IMR-90 (cell line): ENCODE results near the gene ENAH. TPM values are rescaled to one million over a fixed set of nuclear protein-coding genes. Genes with fewer than 3 reads are reported as not detected.

Experiments
- ATAC-seq: fragments of 200-7000 bp; cut with Tn5 transposase; 2 replicates; pipeline ENCODE4 v1.9.1; 2020; ENCODE audit warnings: low read depth, mild to moderate bottlenecking, moderate library complexity
- BruUV-seq: library from RNA; stranded (reverse); fragments of 400-500 nt; replicated peaks from 2 replicates; lab custom pipeline; 2021; lab: Mats Ljungman, UMichigan
- CTCF ChIA-PET: fragments of 300-600 bp; formaldehyde crosslinking; extraction: SDS; loops from one replicate; lab custom pipeline; 2021; ENCODE audit warnings: antibody characterized with exemption; lab: Yijun Ruan, JAX
- POLR2A ChIA-PET: fragments of 300-600 bp; sonication (Branson Sonifier 250); formaldehyde crosslinking; loops from one replicate; lab custom pipeline; 2022; ENCODE audit warnings: antibody characterized with exemption; ENCODE audit not compliant: unreplicated experiment; lab: Charles Lee
- DNase-seq: peaks from one replicate; pipeline ENCODE4 v3.0.0; 2013
- H2AFZ ChIP-seq: replicated peaks from 2 replicates; pipeline ENCODE3; 2013; ENCODE audit warnings: low read length, mild to moderate bottlenecking; ENCODE audit not compliant: poor library complexity
- H2AK5ac ChIP-seq: 2 replicates; pipeline ENCODE4 v1.6.1; 2013; ENCODE audit warnings: low read depth, low read length, inconsistent platforms
- H2AK9ac ChIP-seq: replicated peaks from 2 replicates; pipeline ENCODE3; 2013; ENCODE audit warnings: mild to moderate bottlenecking, low read depth, low read length, moderate library complexity; ENCODE audit not compliant: poor library complexity
- H2BK120ac ChIP-seq: 2 replicates; pipeline ENCODE4 v1.6.1; 2013; ENCODE audit warnings: low read depth, low read length, inconsistent platforms
- H2BK15ac ChIP-seq: 3 replicates; pipeline ENCODE4 v1.6.1; 2013; ENCODE audit warnings: low read depth, low read length, inconsistent platforms
- H2BK20ac ChIP-seq: 2 replicates; pipeline ENCODE4 v1.6.1; 2013; ENCODE audit warnings: low read depth, mild to moderate bottlenecking, inconsistent platforms, low read length, moderate library complexity
- H2BK5ac ChIP-seq: 2 replicates; pipeline ENCODE4 v1.6.1; 2013; ENCODE audit warnings: mild to moderate bottlenecking, low read depth, low read length, inconsistent platforms; ENCODE audit not compliant: poor library complexity, severe bottlenecking
- H3K14ac ChIP-seq: replicated peaks from 2 replicates; pipeline ENCODE4 v1.6.1; 2013; ENCODE audit warnings: low read depth, low read length, inconsistent platforms
- H3K18ac ChIP-seq: 2 replicates; pipeline ENCODE4 v1.6.1; 2013; ENCODE audit warnings: low read depth, low read length, control low read depth
- H3K23ac ChIP-seq: 2 replicates; pipeline ENCODE4 v1.6.1; 2013; ENCODE audit warnings: low read depth, low read length, inconsistent platforms
- H3K27ac ChIP-seq: 2 replicates; pipeline ENCODE4 v1.5.1; 2013; ENCODE audit warnings: mild to moderate bottlenecking, control low read depth, low read length; ENCODE audit not compliant: insufficient read depth
- H3K27me3 ChIP-seq: 2 replicates; pipeline ENCODE4 v1.6.1; 2013; ENCODE audit warnings: low read length; ENCODE audit not compliant: control insufficient read depth, insufficient read depth
- H3K36me3 ChIP-seq: 2 replicates; pipeline ENCODE4 v1.6.1; 2013; ENCODE audit warnings: low read length, mixed read lengths; ENCODE audit not compliant: control insufficient read depth, insufficient read depth
- H3K4ac ChIP-seq: 2 replicates; pipeline ENCODE4 v1.6.1; 2013; ENCODE audit warnings: low read depth, low read length, inconsistent platforms
- H3K4me1 ChIP-seq: 2 replicates; pipeline ENCODE4 v1.6.1; 2013; ENCODE audit warnings: low read length, mixed read lengths; ENCODE audit not compliant: control insufficient read depth, insufficient read depth
- H3K4me2 ChIP-seq: 2 replicates; pipeline ENCODE4 v1.6.1; 2013; ENCODE audit warnings: low read depth, mild to moderate bottlenecking, control low read depth, low read length, moderate library complexity
- H3K4me3 ChIP-seq: 2 replicates; pipeline ENCODE4 v1.5.1; 2013; ENCODE audit warnings: low read depth, mild to moderate bottlenecking, control low read depth, low read length, moderate library complexity; ENCODE audit not compliant: insufficient read depth
- H3K56ac ChIP-seq: 2 replicates; pipeline ENCODE4 v1.6.1; 2013; ENCODE audit warnings: low read length, inconsistent platforms; ENCODE audit not compliant: insufficient read depth; ENCODE audit errors: extremely low read depth
- H3K79me1 ChIP-seq, 2 experiments: 2 replicates each; pipeline ENCODE4 v1.6.1; 2013; ENCODE audit warnings: low read length in 2 of 2, inconsistent platforms in 1 of 2, low read depth in 1 of 2
- H3K9ac ChIP-seq: 2 replicates; pipeline ENCODE4 v1.6.1; 2013; ENCODE audit warnings: low read depth, low read length, control low read depth
- H3K9me1 ChIP-seq: 2 replicates; pipeline ENCODE4 v1.6.1; 2013; ENCODE audit warnings: low read length, inconsistent platforms; ENCODE audit not compliant: insufficient read depth
- H3K9me3 ChIP-seq: 2 replicates; pipeline ENCODE4 v1.6.1; 2013; ENCODE audit warnings: low read length; ENCODE audit not compliant: control insufficient read depth, insufficient read depth
- H4K20me1 ChIP-seq: 2 replicates; pipeline ENCODE4 v1.6.1; 2013; ENCODE audit warnings: low read length, inconsistent platforms; ENCODE audit not compliant: insufficient read depth
- H4K5ac ChIP-seq: 2 replicates; pipeline ENCODE4 v1.6.1; 2013; ENCODE audit warnings: mild to moderate bottlenecking, low read depth, low read length, control low read depth
- H4K8ac ChIP-seq, 2 experiments: 2 replicates each; pipeline ENCODE4 v1.6.1; 2013; ENCODE audit warnings: low read depth in 2 of 2, low read length in 2 of 2, control low read depth in 1 of 2, inconsistent platforms in 1 of 2
- H4K91ac ChIP-seq: 2 replicates; pipeline ENCODE4 v1.6.1; 2013; ENCODE audit warnings: low read depth, low read length, inconsistent platforms; ENCODE audit not compliant: insufficient read depth
- CEBPB ChIP-seq: IDR thresholded peaks from 2 replicates; pipeline ENCODE4 v1.6.1; 2012; ENCODE audit warnings: low read depth, low read length, improper control_type of control experiment
- FOS ChIP-seq: fragments of 150-350 bp; IDR thresholded peaks from 2 replicates; pipeline ENCODE4 v1.6.1; 2016; ENCODE audit warnings: low read depth, low read length
- MAFK ChIP-seq: IDR thresholded peaks from 2 replicates; pipeline ENCODE4 v1.6.1; 2012; ENCODE audit warnings: low read depth, low read length, improper control_type of control experiment
- MAZ ChIP-seq: IDR thresholded peaks from 2 replicates; pipeline ENCODE4 v1.6.1; 2012; ENCODE audit warnings: low read depth, mild to moderate bottlenecking, low read length, improper control_type of control experiment, moderate library complexity, borderline replicate concordance
- POLR2A ChIP-seq: IDR thresholded peaks from 2 replicates; pipeline ENCODE4 v1.6.1; 2012; ENCODE audit warnings: mild to moderate bottlenecking, low read depth, low read length
- dilution Hi-C: fragments of 300-500 bp; cut with HindIII; formaldehyde crosslinking; loops from one replicate; pipeline ENCODE4 v1.14.3; 2018; ENCODE audit warnings: low sequenced_read_pairs; ENCODE audit not compliant: unreplicated experiment
- in situ Hi-C: fragments of 300-500 bp; cut with MboI; formaldehyde crosslinking; loops from 3 replicates; pipeline ENCODE4 v1.14.3; 2019; ENCODE audit warnings: low sequenced_read_pairs, inconsistent platforms, mixed read lengths
- intact Hi-C: fragments of 100-400 bp; cut with micrococcal nuclease; formaldehyde crosslinking; loops from 2 replicates; pipeline ENCODE4 v1.10.0; 2022
- polyA plus RNA-seq, 3 experiments: library from polyadenylated mRNA; depleted of rRNA; stranded (reverse); fragments of >200 nt; gene quantifications; 2 replicates each; pipeline ENCODE4 v1.2.3, GENCODE V29; 2012; ENCODE audit warnings: low replicate concordance in 1 of 3
- total RNA-seq: library from RNA; depleted of rRNA; stranded (reverse); fragments of >200 nt; gene quantifications from 2 replicates; pipeline ENCODE4 v1.2.3, GENCODE V29; 2012

ENAH gene
- total and polyA plus RNA-seq, 2 of the 4 experiments (the other 2 are of a cell fraction), result 61.3 to 86.9 TPM

GRCh38 chr1:225612287-225612686, 40.6 kb downstream of the ENAH start:
- H3K23ac ChIP-seq, result no peak overlapping the region
- POLR2A ChIA-PET, result no interaction called here
- peaks cover 11% of the 10 kb centered on the region for H3K4me1 ChIP-seq
- no peak overlapping the region for H3K56ac ChIP-seq
- no peak overlapping the region for H2BK120ac ChIP-seq
- H3K4me3 ChIP-seq, result no peak overlapping the region
- dilution Hi-C loops (no loop called here), in situ Hi-C loops (no loop called here), intact Hi-C loops (no loop called here)
- H3K79me1 ChIP-seq, result peaks cover 19 to 48% of the 10 kb centered on the region in 2 experiments
- H3K27ac ChIP-seq, result no peak overlapping the region
- H3K4ac ChIP-seq, result no peak overlapping the region
- no peak overlapping the region for H3K18ac ChIP-seq
- no peak overlapping the region for H2BK20ac ChIP-seq
- DNase-seq (no peak), ATAC-seq (no peak)
- no peak overlapping the region for H2BK5ac ChIP-seq
- H4K8ac ChIP-seq, result no peak overlapping the region
- no peak overlapping the region for H4K5ac ChIP-seq
- H3K4me2 ChIP-seq, result no peak overlapping the region
- H3K27me3 ChIP-seq, result no peaks in the 10 kb centered on the region
- H2AFZ ChIP-seq, result no peak overlapping the region
- no peak overlapping the region for H2AK9ac ChIP-seq
- H3K9ac ChIP-seq, result no peak overlapping the region
- no TSS peak for BruUV-seq
- no peak for TF ChIP-seq POLR2A
- TF ChIP-seq MAFK, result no peak
- peak; percentile 88 for TF ChIP-seq CEBPB
- no peak for TF ChIP-seq MAZ
- no peak for TF ChIP-seq FOS
- no peaks in the 10 kb centered on the region for H3K9me3 ChIP-seq
- H3K14ac ChIP-seq, result no peak overlapping the region
- H3K36me3 ChIP-seq, result no peaks in the 10 kb centered on the region
- H3K9me1 ChIP-seq, result peaks cover 4% of the 10 kb centered on the region; the same call in 1 of the 2 replicates
- CTCF ChIA-PET, result no interaction called here
- H2AK5ac ChIP-seq, result no peak overlapping the region
- H4K91ac ChIP-seq, result no peak overlapping the region
- peaks cover 69% of the 10 kb centered on the region for H4K20me1 ChIP-seq
- no peak overlapping the region for H2BK15ac ChIP-seq
